PC-3 (cell line): ENCODE measurements around the gene BOLA1.
"Not testable (repeated sequence)": the region's sequence is repeated elsewhere in the genome, so short reads cannot be mapped to it uniquely, and the experiment has no call there.

Experiments used
- CTCF ChIP-seq: fragments of 300-600 bp; sonication (generic); conservative IDR thresholded peaks from 2 replicates; pipeline ENCODE4 v1.5.1; 2017; ENCODE audit warnings: antibody characterized with exemption, low read depth, mild to moderate bottlenecking, low read length
- EZH2 ChIP-seq: fragments of 300-600 bp; sonication (generic); IDR thresholded peaks from one replicate; pipeline ENCODE4 v1.6.1; 2017; ENCODE audit warnings: antibody characterized with exemption, mild to moderate bottlenecking, low read length; ENCODE audit not compliant: unreplicated experiment
- EZH2phosphoT487 ChIP-seq: fragments of 300-600 bp; sonication (generic); IDR thresholded peaks from 2 replicates; pipeline ENCODE4 v1.6.1; 2018; ENCODE audit warnings: mild to moderate bottlenecking, antibody characterized with exemption, low read length, borderline replicate concordance

- not testable (repeated sequence) for TF ChIP-seq EZH2, CTCF, EZH2phosphoT487
Measured at GRCh38 chr1:149861497-149862054, 37.8 kb upstream of the BOLA1 start.
